Activated naive CD8-positive, alpha-beta T cell treated with anti-CD3 and anti-CD28 coated beads, Interleukin-2, amount 50 U/mL, for 16 hours (primary cell): ENCODE measurements around the gene DKC1.

Source experiments
- DNase-seq: peaks from one replicate; pipeline ENCODE4 v3.0.0-alpha.2; 2020; ENCODE audit warnings: low read depth, low spot score

The DKC1 gene

GRCh38 chrX:154762537-154763296, at the start of gene DKC1:
DKC1 (plus strand) TSS chrX:154762864; CDS start chrX:154762966, 102 bp downstream.
- DNase-seq: peak; percentile 88

DNA sequence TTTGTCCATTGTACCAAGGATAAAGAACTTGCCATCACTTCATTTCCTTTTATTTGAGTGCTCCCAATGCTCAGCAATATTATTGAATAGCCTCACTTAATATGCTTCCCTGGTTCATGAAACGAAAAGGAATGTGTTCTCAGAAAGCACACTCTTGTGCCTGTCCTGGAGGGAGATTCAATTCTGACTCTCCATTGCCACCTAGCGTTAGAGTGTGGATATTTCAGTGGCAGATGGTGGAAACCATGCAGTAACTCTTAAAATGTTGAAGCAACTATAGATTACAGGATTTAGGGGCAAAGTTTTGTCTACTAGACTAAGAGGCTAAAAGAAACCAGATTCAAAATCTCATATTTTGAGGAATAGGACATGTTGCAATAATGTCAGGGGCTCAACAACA, 47.7 kb upstream of the DKC1 start:
- peak; percentile 24 for DNase-seq

DNA sequence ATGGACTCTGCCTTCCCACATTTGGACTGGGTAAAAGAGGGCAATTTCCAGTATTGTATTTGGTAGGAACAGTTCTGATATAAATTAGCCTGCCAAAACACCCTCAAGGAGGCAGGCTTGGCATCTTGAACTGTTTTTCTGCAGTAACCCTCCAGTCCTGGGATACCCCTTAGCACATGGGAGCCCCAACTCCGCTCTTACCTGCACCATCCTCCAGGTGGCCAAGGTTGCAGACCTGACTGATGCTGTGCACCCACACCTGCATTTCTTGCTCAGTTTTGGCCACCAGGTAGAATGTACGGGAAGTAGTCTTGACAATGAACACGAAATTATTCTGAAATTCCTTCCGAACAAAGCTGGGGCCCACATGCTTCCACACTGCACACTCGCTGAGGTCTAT, 46.8 kb upstream of the DKC1 start:
- DNase-seq: no peak

- DNase-seq: no peak
These were observed 44.8 kb upstream of the DKC1 start for GRCh38 chrX:154717824-154718223.

- no peak for DNase-seq
These were observed 44.0 kb upstream of the DKC1 start for GRCh38 chrX:154718616-154719015.

DNA sequence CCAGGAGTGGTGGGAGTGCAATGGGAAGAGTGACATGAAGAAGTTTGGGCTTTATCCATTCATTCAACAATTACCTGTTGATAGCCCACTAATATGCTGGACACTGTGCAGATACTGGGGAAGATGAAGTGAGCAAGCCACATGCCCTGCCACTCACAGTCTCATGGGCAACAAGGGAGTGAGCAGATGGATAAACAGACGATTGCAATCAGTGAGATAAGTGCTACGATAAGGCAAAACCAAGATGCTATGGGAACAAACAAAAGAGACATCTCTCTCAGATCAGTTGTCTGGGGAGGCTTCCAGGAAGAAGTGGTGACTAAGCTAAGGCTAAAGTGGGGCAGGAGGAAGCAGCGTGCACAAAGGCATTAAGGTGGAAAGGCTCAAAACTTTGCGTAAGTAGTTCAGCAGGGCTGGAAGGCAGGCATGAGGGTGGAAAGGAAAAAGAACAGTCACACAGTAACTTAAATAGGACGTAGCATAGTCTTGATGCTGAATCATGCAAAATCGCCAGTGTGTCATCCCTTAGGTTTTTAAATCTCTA, 43.5 kb upstream of the DKC1 start:
- DNase-seq: no peak

DNA sequence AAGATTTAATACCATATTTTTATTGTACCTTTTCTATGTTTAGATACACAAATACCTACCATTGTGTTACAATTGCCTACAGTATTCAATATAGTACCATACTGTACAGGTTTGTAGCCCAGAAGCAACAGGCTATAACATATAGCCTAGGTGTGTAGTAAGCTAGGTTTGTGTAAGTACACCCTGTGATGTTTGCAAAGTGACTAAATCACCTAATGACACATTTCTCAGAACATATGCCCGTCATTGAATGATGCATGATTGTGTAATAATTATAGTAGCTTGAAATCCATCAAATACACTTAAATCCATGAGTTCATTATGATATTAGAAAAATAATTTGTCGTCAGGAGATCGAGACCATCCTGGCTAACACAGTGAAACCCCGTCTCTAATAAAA, 42.6 kb upstream of the DKC1 start:
- no peak for DNase-seq

DNA sequence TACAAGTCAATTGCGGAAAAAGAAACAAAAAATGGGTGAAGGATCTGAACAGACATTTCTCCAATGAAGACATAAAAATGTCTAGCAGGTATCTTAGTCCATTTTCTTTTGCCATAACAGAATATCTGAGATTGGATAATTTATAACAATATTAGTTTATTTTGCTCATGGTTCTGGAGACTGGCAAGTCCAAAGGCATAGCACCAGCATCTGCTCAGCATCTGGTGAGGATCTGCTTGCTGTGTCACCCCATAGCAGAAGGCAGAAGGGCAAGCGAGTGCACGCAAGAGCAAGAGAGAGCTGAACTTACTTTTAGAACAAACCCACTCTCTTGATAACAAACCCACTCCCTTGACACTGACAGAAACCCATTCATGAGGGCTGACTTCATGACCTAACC, 41.5 kb upstream of the DKC1 start:
- DNase-seq: no peak

GRCh38 chrX:154724993-154725756, 37.5 kb upstream of the DKC1 start:
- DNase-seq: no peak

- DNase-seq: no peak
These were observed 35.2 kb upstream of the DKC1 start for GRCh38 chrX:154727418-154727817.

DNA sequence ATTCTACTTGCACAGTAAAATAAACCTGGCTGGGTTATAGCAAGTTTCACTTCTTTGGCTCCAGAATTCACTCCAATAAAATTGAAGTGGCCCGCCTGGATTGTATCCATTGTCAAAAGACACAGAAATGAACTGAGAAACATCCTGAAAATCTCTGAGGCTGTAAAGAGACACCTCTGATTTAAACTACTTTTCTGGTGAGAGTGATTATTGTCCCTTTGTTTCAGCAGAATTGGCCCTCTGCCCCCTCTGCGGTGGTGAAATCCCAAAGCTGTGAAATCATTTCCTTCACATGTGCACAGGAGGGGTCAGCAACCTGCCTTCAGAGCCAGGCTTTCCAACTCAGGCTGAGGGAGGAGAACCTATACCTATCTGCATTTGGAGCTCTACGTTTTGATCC, 34.8 kb upstream of the DKC1 start:
- no peak for DNase-seq

GRCh38 chrX:154728431-154729190, 34.1 kb upstream of the DKC1 start:
- DNase-seq: no peak

DNA sequence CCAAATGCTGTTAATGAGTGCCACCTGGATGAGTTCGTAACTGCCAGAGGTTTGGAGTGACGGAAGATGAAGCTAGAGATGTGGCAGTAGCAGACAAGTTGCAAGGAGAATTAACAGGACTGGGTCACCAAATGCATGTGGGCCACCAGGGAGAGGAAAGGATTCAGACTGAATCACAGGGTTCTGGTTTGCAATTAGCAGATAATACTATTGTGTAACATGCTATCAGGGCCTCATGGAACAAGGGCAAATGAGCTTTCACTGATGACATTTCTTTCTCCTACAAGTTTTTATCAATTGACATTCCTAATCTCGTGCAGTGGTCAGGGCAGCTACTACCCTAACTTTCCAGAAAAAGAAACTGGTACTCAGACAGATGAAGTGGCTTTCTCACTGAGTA, 33.2 kb upstream of the DKC1 start:
- DNase-seq: no peak

- DNase-seq: no peak
These were observed 32.3 kb upstream of the DKC1 start for GRCh38 chrX:154730253-154730891.

GRCh38 chrX:154731184-154731583, 31.5 kb upstream of the DKC1 start:
- DNase-seq: no peak

GRCh38 chrX:154731881-154732280, 30.8 kb upstream of the DKC1 start:
- no peak for DNase-seq

DNA sequence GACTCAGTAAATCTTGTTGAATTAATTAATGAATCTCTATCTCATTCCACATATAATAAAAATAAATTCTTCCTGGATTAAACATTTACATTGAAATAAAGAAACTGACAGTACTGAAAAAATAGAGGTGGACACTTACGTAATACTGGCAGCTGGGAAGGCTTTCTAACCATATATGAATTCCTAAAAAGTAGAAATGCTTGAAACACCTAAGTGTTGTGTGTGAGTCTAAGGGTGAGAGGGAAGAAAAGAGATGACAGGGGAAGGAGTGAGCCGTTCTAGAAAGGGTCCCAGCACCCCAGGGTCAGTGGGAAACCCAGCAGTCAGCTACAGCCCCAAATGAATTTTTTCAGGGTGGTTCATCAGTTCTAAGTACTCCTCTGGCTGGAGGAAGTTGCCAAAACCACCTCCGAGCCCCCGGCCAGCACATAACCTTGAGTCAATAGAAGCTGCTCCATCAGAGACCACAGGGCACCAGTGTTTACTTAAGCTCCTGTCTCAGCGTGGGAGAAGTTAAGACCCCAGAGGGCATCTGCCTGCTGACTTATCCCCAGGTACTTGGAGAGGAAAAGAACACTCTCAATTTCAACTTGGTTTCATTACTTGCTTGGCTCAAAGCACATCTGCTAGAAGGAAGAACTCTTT, 30.1 kb upstream of the DKC1 start:
- no peak for DNase-seq

- no peak for DNase-seq
These were observed 29.6 kb upstream of the DKC1 start for GRCh38 chrX:154733066-154733425.

- DNase-seq: no peak
These were observed 28.4 kb upstream of the DKC1 start for GRCh38 chrX:154734061-154734781.

DNA sequence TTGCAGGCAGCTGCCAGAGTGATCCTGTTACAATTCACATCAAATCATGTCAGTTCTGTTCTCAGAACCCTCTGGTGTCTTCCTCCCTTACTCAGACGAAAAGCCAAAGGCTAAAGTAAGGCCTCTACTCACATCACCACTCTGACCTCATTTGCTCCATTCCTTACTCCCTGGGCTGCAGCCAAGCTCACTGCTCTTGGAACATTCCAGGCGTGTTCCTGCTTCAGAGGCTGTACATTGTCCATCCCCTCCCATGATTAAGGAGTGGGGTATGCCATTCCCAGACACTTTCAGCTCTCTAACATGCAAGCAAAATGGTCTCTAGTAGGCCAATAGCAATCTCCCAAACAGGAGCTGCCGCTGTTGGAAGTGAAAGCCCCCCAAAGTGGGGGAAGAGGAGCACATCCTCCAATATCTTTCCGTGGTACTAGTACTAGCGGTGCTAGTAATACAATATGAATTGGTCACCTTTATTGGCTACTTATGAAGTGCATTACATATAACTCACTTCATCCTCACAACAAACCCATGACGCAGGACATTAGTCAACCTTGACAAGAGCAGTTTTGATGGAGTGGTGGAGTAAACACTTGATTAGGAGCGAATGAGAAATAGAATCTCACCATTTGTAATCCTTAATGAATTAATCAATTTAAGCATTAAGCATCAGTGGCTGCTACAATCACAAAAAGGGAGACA, 26.8 kb upstream of the DKC1 start:
- no peak for DNase-seq
